SK-N-SH treated with all-trans-retinoic acid at 6 μM for 48 hours (cell line): ENCODE measurements around the gene NFAT5.
A peak's percentile ranks its signal among the peaks of the same experiment; 100 is the strongest.
"Not testable (repeated sequence)": the region's sequence is repeated elsewhere in the genome, so short reads cannot be mapped to it uniquely, and the experiment has no call there.

Source experiments
- ATAC-seq: fragments of 200-7000 bp; cut with Tn5 transposase; 3 replicates; pipeline ENCODE4 v1.9.1; 2020; ENCODE audit warnings: mild to moderate bottlenecking, moderate library complexity
- ARNTL ChIP-seq: fragments of 450-650 bp; formaldehyde crosslinking; IDR thresholded peaks from 2 replicates; pipeline ENCODE4 v1.5.0; 2020; ENCODE audit warnings: low read depth, mild to moderate bottlenecking, moderate library complexity, borderline replicate concordance
- BACH2 ChIP-seq: fragments of 250-450 bp; sonication (Bioruptor Pico); IDR thresholded peaks from 2 replicates; pipeline ENCODE4 v1.9.0; 2021; ENCODE audit warnings: mild to moderate bottlenecking, borderline replicate concordance
- CSDC2 ChIP-seq: fragments of 250-450 bp; sonication (Bioruptor Pico); IDR thresholded peaks from 2 replicates; pipeline ENCODE4 v1.5.0; 2020; ENCODE audit warnings: mild to moderate bottlenecking, moderate library complexity
- OSR1 ChIP-seq: fragments of 250-450 bp; sonication (Bioruptor Pico); IDR thresholded peaks from 2 replicates; pipeline ENCODE4 v1.8.0; 2022; ENCODE audit warnings: moderate library complexity, mild to moderate bottlenecking, inconsistent platforms
- RARB ChIP-seq: fragments of 250-450 bp; sonication (Bioruptor Pico); IDR thresholded peaks from 2 replicates; pipeline ENCODE4 v1.8.0; 2021; ENCODE audit warnings: mild to moderate bottlenecking, moderate library complexity
- TCF4 ChIP-seq: fragments of 250-450 bp; sonication (Bioruptor Pico); IDR thresholded peaks from 2 replicates; pipeline ENCODE4 v1.8.0; 2021; ENCODE audit warnings: mild to moderate bottlenecking, moderate library complexity, borderline replicate concordance
- TOX ChIP-seq: fragments of 250-450 bp; sonication (Bioruptor Pico); IDR thresholded peaks from 2 replicates; pipeline ENCODE4 v1.8.0; 2021; ENCODE audit warnings: mild to moderate bottlenecking, moderate library complexity, borderline replicate concordance
- ZC3H10 ChIP-seq: fragments of 250-450 bp; sonication (Bioruptor Pico); IDR thresholded peaks from 2 replicates; pipeline ENCODE4 v1.5.1; 2021; ENCODE audit warnings: mild to moderate bottlenecking, moderate library complexity
- ZFP3 ChIP-seq: fragments of 250-450 bp; sonication (Bioruptor Pico); IDR thresholded peaks from 2 replicates; pipeline ENCODE4 v1.5.0; 2020; ENCODE audit warnings: mild to moderate bottlenecking, moderate library complexity
- ZNF565 ChIP-seq: fragments of 450-650 bp; formaldehyde crosslinking; conservative IDR thresholded peaks from 2 replicates; pipeline ENCODE4 v1.5.0; 2020; ENCODE audit warnings: low read depth, mild to moderate bottlenecking, moderate library complexity
- ZNF70 ChIP-seq: fragments of 450-650 bp; formaldehyde crosslinking; IDR thresholded peaks from 2 replicates; pipeline ENCODE4 v1.5.0; 2020; ENCODE audit warnings: mild to moderate bottlenecking, moderate library complexity
- ZNF8 ChIP-seq: fragments of 450-650 bp; formaldehyde crosslinking; IDR thresholded peaks from 2 replicates; pipeline ENCODE4 v1.5.0; 2020; ENCODE audit warnings: mild to moderate bottlenecking, moderate library complexity
- TF ChIP-seq, protein P1 (sequence below): fragments of 250-450 bp; sonication (Bioruptor Pico); IDR thresholded peaks from 2 replicates; pipeline ENCODE4 v1.5.0; 2020; ENCODE audit warnings: mild to moderate bottlenecking, moderate library complexity
- TF ChIP-seq, protein P2 (sequence below): fragments of 250-450 bp; sonication (Bioruptor Pico); IDR thresholded peaks from 2 replicates; pipeline ENCODE4 v1.5.1; 2020; ENCODE audit warnings: low read depth, mild to moderate bottlenecking, moderate library complexity
- TF ChIP-seq, protein P3 (sequence below): fragments of 250-450 bp; sonication (Bioruptor Pico); IDR thresholded peaks from 2 replicates; pipeline ENCODE4 v1.5.1; 2021; ENCODE audit warnings: mild to moderate bottlenecking, moderate library complexity
- TF ChIP-seq, protein P4 (sequence below): fragments of 250-450 bp; sonication (Bioruptor Pico); IDR thresholded peaks from 2 replicates; pipeline ENCODE4 v1.8.0; 2021; ENCODE audit warnings: low read depth, mild to moderate bottlenecking, moderate library complexity, borderline replicate concordance

Gene NFAT5

GRCh38 chr16:69619514-69619913, 53.7 kb downstream of the NFAT5 start (continued):
- TF ChIP-seq, protein P1, sequence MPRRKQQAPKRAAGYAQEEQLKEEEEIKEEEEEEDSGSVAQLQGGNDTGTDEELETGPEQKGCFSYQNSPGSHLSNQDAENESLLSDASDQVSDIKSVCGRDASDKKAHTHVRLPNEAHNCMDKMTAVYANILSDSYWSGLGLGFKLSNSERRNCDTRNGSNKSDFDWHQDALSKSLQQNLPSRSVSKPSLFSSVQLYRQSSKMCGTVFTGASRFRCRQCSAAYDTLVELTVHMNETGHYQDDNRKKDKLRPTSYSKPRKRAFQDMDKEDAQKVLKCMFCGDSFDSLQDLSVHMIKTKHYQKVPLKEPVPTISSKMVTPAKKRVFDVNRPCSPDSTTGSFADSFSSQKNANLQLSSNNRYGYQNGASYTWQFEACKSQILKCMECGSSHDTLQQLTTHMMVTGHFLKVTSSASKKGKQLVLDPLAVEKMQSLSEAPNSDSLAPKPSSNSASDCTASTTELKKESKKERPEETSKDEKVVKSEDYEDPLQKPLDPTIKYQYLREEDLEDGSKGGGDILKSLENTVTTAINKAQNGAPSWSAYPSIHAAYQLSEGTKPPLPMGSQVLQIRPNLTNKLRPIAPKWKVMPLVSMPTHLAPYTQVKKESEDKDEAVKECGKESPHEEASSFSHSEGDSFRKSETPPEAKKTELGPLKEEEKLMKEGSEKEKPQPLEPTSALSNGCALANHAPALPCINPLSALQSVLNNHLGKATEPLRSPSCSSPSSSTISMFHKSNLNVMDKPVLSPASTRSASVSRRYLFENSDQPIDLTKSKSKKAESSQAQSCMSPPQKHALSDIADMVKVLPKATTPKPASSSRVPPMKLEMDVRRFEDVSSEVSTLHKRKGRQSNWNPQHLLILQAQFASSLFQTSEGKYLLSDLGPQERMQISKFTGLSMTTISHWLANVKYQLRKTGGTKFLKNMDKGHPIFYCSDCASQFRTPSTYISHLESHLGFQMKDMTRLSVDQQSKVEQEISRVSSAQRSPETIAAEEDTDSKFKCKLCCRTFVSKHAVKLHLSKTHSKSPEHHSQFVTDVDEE: no peak
- TF ChIP-seq, protein P2, sequence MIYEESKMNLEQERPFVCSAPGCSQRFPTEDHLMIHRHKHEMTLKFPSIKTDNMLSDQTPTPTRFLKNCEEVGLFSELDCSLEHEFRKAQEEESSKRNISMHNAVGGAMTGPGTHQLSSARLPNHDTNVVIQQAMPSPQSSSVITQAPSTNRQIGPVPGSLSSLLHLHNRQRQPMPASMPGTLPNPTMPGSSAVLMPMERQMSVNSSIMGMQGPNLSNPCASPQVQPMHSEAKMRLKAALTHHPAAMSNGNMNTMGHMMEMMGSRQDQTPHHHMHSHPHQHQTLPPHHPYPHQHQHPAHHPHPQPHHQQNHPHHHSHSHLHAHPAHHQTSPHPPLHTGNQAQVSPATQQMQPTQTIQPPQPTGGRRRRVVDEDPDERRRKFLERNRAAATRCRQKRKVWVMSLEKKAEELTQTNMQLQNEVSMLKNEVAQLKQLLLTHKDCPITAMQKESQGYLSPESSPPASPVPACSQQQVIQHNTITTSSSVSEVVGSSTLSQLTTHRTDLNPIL (CRISPR knock-in tag): no peak
- TF ChIP-seq ZNF565 (no peak), BACH2 (CRISPR knock-in tag) (no peak), CSDC2 (CRISPR knock-in tag) (no peak)
- TF ChIP-seq, all 23 proteins: peak for 0

GRCh38 chr16:69620573-69620972, 54.8 kb downstream of the NFAT5 start:
- ATAC-seq: no peak
- TF ChIP-seq TCF4 (CRISPR knock-in tag): no peak
- no peak for TF ChIP-seq OSR1 (CRISPR knock-in tag)

DNA sequence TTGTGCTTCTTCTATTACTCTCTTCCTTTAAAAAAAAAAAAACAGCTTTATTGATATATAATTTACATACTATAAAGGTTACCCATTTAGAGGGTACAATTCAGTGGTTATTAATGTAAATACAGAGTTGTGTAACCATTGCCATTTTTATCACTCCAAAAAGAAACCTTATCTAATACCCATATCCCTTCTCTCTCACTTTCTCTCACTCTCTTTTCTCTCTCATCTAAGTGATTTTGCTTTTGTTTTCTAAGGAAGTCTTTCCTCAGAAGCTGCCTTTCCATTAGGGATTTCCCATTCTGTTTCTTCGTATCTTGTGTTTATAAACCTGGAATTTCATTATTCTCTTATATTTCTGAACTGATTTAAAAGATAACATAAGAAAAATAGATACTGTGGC, 55.5 kb downstream of the NFAT5 start:
- ATAC-seq: no peak
- TF ChIP-seq ZNF8 (CRISPR knock-in tag): no peak
- TF ChIP-seq ZFP3 (CRISPR knock-in tag): no peak
- TF ChIP-seq TOX (CRISPR knock-in tag): no peak
- TF ChIP-seq BACH2 (CRISPR knock-in tag): no peak

DNA sequence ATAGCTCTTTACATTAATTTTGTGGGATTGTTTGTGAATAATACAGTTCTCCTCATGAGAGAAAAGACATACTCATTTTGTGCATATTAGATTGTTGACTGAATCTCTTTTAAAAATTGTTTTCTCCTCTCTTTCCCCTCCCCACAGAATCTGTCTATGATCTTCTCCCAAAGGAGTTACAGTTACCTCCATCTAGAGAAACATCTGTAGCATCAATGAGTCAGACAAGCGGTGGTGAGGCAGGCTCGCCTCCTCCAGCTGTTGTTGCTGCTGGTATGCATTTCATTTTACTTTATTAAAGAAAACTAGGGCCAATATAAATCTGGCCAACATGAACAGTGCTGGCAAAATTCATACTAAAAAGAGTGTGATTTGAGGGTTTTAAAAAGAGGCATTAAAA, 60.5 kb downstream of the NFAT5 start:
- ATAC-seq: no peak
- no peak for TF ChIP-seq ZFP3 (CRISPR knock-in tag)
- no peak for TF ChIP-seq ZC3H10 (CRISPR knock-in tag)
- no peak for TF ChIP-seq ARNTL (CRISPR knock-in tag)
- no peak for TF ChIP-seq RARB (CRISPR knock-in tag)
- TF ChIP-seq, protein P3, sequence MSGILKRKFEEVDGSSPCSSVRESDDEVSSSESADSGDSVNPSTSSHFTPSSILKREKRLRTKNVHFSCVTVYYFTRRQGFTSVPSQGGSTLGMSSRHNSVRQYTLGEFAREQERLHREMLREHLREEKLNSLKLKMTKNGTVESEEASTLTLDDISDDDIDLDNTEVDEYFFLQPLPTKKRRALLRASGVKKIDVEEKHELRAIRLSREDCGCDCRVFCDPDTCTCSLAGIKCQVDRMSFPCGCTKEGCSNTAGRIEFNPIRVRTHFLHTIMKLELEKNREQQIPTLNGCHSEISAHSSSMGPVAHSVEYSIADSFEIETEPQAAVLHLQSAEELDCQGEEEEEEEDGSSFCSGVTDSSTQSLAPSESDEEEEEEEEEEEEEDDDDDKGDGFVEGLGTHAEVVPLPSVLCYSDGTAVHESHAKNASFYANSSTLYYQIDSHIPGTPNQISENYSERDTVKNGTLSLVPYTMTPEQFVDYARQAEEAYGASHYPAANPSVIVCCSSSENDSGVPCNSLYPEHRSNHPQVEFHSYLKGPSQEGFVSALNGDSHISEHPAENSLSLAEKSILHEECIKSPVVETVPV (CRISPR knock-in tag): no peak
- no peak for TF ChIP-seq TCF4 (CRISPR knock-in tag)
- TF ChIP-seq ZNF565: no peak
- no peak for TF ChIP-seq ZNF70 (CRISPR knock-in tag)
- TF ChIP-seq, protein P2 (CRISPR knock-in tag): no peak

GRCh38 chr16:69632828-69633227, 67.1 kb downstream of the NFAT5 start:
- no peak for ATAC-seq
- TF ChIP-seq BACH2 (CRISPR knock-in tag) (no peak), RARB (CRISPR knock-in tag) (no peak)

GRCh38 chr16:69633375-69633774, 67.6 kb downstream of the NFAT5 start:
- no peak for ATAC-seq
- TF ChIP-seq ZNF70 (CRISPR knock-in tag): peak; percentile 79
- TF ChIP-seq, protein P4, sequence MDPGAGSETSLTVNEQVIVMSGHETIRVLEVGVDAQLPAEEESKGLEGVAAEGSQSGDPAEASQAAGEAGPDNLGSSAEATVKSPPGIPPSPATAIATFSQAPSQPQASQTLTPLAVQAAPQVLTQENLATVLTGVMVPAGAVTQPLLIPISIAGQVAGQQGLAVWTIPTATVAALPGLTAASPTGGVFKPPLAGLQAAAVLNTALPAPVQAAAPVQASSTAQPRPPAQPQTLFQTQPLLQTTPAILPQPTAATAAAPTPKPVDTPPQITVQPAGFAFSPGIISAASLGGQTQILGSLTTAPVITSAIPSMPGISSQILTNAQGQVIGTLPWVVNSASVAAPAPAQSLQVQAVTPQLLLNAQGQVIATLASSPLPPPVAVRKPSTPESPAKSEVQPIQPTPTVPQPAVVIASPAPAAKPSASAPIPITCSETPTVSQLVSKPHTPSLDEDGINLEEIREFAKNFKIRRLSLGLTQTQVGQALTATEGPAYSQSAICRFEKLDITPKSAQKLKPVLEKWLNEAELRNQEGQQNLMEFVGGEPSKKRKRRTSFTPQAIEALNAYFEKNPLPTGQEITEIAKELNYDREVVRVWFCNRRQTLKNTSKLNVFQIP (CRISPR knock-in tag): no peak
- TF ChIP-seq, all 23 proteins: peak for 1

DNA sequence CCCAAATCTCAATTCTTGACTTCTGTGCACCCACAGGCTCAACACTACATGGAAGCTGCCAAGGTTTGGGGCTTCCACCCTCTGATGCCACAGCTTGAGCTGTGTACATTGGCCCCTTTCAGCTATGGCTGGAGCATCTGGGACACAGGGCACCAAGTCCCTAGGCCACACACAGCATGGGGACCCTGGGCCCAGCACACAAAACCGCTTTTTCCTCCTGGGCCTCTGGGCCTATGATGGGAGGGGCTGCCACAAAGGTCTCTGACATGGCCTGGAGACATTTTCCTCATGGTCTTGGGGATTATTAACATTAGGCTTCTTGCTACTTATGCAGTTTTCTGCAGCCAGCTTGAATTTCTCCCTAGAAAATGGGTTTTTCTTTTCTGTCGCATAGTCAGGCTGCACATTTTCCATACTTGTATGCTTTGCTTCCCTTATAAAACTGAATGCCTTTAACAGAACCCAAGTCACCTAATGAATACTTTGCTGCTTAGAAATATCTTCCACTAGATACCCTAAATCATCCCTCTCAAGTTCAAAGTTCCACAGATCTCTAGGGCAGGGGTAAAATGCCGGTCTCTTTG, 70.9 kb downstream of the NFAT5 start:
- not testable (repeated sequence) for ATAC-seq

- not testable (repeated sequence) for ATAC-seq
These were observed 71.6 kb downstream of the NFAT5 start for GRCh38 chr16:69637206-69637865.

GRCh38 chr16:69643997-69644396, 78.2 kb downstream of the NFAT5 start:
- not testable (repeated sequence) for ATAC-seq
